GM21423 (cell line): Measurements from ENCODE around the gene ZMYM1.
"Not testable (repeated sequence)": the region's sequence is repeated elsewhere in the genome, so short reads cannot be mapped to it uniquely, and the experiment has no call there.

Experiments used
- ATAC-seq: cut with Tn5 transposase; IDR thresholded peaks from one replicate; pipeline ENCODE4 v1.9.1; 2021; ENCODE audit warnings: mild to moderate bottlenecking, moderate library complexity; ENCODE audit not compliant: unreplicated experiment

Gene ZMYM1

GRCh38 chr1:35073265-35073811 lies 5.8 kb upstream of the ZMYM1 start:
- ATAC-seq, result no peak

DNA sequence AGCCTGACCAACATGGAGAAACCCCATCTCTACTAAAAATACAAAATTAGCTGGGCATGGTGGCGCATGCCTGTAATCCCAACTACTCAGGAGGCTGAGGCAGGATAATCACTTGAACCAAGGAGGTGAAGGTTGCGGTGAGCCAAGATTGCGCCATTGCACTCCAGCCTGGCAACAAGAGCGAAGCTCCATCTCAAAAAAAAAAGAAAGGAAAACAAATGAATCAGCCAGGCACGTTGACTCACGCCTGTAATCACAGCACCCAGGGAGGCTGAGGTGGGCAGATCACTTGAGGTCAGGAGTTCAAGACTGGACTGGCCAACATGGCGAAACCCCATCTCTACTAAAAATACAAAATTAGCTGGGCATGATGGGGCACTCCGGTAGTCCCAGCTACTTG lies 2.8 kb upstream of the ZMYM1 start:
- not testable (repeated sequence) for ATAC-seq

GRCh38 chr1:35080171-35080854 lies 1.1 kb downstream of the ZMYM1 start:
- no peak for ATAC-seq

DNA sequence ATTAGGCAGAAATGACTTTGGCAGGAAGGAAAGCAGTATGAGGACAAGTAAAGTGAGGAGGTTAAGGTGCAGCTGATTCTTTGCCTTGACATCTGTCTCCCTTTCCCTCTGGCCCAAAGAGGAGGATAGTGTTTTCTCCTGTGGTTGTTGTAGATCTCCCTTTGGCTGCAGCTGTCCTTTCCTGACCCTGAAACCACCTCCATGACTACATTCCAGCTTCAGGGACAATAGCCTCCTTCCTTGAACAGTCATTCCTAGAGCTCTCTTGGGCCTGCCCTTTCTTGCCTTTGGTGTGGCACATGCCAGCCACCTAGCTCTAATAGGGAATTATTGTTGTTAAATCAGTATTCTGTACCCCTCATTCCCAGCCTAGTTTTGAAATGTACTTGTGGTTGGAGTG lies 6.2 kb downstream of the ZMYM1 start:
- ATAC-seq, result no peak

DNA sequence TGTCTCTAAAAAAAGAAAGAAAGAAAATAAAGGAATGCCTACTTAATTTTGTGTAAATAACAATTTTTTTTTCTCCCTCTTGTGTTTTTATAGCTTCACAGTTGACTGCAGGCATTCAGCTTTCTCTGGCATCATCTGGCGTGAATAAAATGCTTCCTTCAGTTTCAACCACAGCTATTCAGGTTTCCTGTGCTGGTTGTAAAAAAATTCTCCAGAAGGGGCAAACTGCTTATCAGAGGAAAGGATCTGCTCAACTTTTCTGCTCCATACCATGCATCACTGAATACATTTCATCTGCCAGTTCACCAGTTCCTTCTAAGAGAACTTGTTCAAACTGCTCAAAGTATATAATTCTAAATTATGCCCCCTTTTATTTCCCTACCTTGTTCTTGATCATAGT lies 18.0 kb downstream of the ZMYM1 start:
- ATAC-seq, result no peak

DNA sequence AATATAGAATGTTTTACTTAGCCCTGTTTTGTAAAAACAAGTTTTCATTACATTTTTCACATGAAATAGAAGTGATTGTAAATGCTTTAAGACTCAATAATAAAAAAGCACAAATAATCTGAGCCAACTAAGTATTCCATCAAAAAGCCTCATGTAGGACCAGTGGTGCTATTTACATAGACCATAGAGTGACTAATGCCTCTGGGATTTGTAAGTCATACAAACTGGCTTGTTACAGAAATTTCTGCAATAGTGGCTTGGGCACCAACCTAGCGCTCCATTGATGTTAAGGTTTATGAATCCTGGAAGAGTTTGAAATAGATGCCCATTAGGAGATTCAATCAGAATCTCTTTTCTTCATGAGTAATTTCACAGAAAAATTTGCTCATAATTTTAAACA lies 31.9 kb downstream of the ZMYM1 start:
- no peak for ATAC-seq

DNA sequence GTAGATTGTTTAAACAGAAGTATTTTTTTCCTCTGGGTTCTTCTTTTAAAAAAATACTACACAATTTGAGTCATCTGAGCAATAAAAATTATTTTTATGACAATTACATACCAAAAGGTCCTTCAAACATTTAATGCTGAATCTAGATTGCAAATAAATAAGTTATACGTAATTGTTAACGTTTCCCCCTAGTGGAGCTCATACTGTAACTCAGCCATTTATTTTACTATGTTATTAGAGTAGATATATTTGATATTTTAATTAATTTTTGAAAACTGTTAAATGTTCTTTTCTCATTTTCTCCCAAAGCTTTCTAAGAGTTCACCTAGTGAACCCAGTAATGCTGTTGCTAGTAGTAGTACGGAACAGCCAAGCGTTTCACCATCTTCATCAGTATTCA lies 33.5 kb downstream of the ZMYM1 start:
- ATAC-seq, result no peak

- no peak for ATAC-seq
Observed at GRCh38 chr1:35115459-35116383, 36.5 kb downstream of the ZMYM1 start.

- no peak for ATAC-seq
Observed at GRCh38 chr1:35120458-35121133, 41.4 kb downstream of the ZMYM1 start.

DNA sequence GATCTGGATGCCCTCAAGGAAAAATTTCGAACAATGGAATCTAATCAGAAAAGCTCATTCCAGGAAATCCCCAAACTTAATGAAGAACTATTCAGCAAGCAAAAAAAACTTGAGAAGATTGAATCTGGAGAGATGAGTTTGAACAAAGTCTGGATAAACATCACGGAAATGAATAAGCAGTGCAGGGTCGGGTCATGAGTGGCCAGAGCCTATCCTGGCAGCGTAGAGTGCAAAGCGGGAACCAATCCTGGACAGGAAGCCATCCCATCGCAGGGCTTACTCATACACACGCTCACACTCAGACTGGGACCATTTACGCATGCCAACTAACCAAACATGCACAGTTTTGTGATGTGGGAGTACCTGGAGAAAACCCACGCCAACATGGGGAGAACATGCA lies 43.1 kb downstream of the ZMYM1 start:
- no peak for ATAC-seq

GRCh38 chr1:35126546-35126945 lies 47.4 kb downstream of the ZMYM1 start:
- ATAC-seq, result no peak

GRCh38 chr1:35129080-35129479 lies 49.9 kb downstream of the ZMYM1 start:
- no peak for ATAC-seq

DNA sequence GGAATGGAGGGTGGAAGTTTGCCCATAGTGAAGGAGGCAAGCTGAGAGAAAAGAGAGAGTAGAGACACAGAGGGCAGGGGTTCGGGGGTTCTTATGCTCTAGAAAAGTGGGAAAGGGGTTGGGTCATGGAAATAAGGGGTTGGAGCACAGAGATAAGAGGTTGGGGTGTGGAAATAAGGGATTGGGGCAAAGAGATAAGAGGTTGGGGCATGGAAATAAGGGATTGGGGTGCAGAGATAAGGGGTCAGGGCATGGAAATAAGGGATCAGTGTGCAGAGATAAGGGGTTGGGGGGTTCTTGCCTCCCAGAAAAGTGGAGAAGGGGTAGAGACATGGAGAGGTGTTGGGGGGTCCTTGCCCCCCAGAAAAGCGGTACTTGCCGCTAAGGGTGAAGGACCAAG lies 57.6 kb downstream of the ZMYM1 start:
- ATAC-seq, result no peak

DNA sequence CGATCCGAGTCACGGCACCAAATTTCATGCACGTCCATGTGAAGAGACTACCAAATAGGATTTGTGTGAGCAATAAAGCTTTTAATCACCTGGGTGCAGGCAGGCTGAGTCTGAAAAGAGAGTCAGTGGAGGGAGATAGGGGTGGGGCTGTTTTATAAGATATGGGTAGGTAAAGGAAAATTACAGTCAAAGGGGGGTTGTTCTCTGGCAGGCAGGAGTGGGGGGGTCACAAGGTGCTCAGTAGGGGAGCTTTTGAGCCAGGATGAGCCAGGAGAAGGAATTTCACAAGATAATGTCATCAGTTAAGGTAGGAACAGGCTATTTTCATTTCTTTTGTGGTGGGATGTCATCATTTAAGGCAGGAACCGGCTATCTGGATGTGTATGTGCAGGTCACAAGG lies 58.4 kb downstream of the ZMYM1 start:
- ATAC-seq, result not testable (repeated sequence)

DNA sequence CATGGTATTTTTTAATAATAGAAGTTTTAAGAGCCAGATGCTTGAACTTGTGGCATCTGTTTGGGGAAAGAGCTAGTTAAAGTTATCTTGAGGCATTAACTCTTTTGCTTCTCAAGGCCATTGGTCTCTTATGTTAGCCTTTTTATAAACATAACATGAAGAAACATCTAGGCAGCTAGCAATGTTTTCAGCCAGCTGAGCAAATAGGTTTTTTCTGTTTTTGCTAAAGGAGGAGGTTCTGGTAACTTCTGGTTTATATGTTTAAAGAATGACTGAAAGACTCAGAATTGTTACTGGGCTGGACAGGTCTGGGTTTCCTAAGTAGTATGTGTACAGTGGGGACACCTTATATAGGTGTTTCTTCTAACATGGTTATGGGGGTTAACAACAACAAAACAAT lies 63.1 kb downstream of the ZMYM1 start:
- not testable (repeated sequence) for ATAC-seq

- ATAC-seq, result not testable (repeated sequence)
Observed at GRCh38 chr1:35142728-35143127, 63.5 kb downstream of the ZMYM1 start.

DNA sequence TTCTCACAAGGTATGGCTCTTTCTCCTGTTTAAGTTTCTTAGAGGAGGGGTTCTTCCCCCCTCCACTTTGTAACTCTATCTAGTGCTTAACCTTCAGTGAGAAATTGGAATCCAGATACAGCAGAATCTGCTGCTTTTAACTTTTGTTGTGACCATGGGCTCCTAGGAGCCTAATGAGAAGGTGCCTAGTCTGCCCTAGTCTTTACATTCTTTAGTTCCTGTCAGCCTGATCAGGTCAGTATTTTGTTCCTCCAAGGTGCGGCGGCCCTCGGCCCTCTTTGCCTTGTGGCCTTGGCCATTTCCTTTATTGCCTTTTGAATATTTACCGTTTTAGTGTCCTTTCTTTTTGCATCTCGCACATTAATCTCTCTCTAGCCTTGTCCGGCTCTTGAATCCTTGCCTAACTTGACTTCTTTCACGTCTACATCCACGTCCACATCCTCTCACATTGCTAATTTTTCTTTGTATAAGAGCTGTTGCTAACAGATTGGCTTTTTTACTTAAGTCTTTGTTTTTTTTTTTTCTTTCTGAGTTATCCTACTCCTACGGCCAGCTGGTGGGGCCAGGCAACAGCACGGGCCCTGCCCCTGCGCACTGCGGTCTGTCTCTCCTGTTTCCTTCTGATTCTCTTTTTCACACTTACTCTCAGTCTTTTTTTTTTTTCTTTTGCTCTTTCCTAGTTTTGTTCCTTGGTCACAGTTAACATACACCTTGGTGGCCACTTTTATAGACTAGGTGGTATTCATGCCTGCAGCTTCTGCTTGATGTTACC lies 64.7 kb downstream of the ZMYM1 start:
- ATAC-seq, result no peak

GRCh38 chr1:35145892-35146549 lies 66.8 kb downstream of the ZMYM1 start:
- ATAC-seq, result not testable (repeated sequence)

DNA sequence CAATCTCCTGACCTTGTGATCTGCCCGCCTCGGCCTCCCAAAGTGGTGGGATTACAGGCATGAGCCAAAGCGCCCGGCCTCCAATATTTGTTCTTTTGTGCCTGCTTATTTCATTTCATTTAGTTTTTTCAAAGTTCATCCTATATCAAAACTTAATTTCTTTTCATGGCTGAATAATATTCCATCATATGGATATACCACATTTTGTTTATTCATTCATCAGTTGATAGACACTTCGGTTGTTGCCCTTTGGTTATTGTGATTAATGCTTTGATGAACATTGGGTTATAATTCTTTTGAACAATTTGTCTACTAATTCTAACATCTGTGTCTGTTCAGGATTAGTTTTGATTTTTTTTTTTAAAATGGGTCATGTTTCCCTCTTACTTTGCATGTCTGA lies 72.0 kb downstream of the ZMYM1 start:
- ATAC-seq, result no peak

DNA sequence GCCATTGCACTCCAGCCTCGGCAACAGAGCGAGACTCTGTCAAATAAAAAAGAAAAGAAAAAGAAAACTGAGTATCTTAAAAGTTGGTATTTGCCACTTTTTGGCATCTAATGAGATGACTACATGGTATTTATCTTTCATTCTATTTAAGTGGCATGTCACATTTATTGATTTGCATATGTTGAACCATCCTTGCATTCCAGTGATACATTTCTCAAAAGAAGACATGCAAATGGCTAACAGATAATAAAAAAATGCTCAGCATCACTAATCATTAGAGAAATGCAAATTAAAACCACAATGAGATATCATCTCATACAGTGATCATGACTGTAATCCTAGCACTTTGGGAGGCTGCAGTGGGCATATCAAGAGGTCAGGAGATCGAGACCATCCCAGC lies 85.7 kb downstream of the ZMYM1 start:
- ATAC-seq, result no peak
